Activated T-helper 9 cell treated with anti-CD3 and anti-CD28 coated beads, Interleukin-2, amount 50 U/mL, for 16 hours (primary cell): ENCODE measurements around the gene LCN2.
"Not testable (repeated sequence)": the region's sequence is repeated elsewhere in the genome, so short reads cannot be mapped to it uniquely, and the experiment has no call there.

Source experiments
- DNase-seq: peaks from one replicate; pipeline ENCODE4 v3.0.0-alpha.2; 2020; ENCODE audit warnings: low read depth

Gene LCN2

GRCh38 chr9:128128836-128129590 is 20.2 kb upstream of the LCN2 start:
- DNase-seq = no peak

- DNase-seq = peak; percentile 40
Measured at GRCh38 chr9:128129976-128130590, 19.2 kb upstream of the LCN2 start.

- not testable (repeated sequence) for DNase-seq
Measured at GRCh38 chr9:128130651-128131050, 18.6 kb upstream of the LCN2 start.

GRCh38 chr9:128131346-128131745 is 17.9 kb upstream of the LCN2 start:
- DNase-seq = not testable (repeated sequence)

GRCh38 chr9:128132139-128132538 is 17.1 kb upstream of the LCN2 start:
- not testable (repeated sequence) for DNase-seq

GRCh38 chr9:128135561-128135960 is 13.7 kb upstream of the LCN2 start:
- not testable (repeated sequence) for DNase-seq

GRCh38 chr9:128136816-128137793 is 12.1 kb upstream of the LCN2 start:
- no peak for DNase-seq

- no peak for DNase-seq
Measured at GRCh38 chr9:128138001-128138400, 11.3 kb upstream of the LCN2 start.

GRCh38 chr9:128139621-128140020 is 9.6 kb upstream of the LCN2 start:
- no peak for DNase-seq

- DNase-seq = no peak
Measured at GRCh38 chr9:128141604-128142003, 7.6 kb upstream of the LCN2 start.

GRCh38 chr9:128142061-128142460 is 7.2 kb upstream of the LCN2 start:
- DNase-seq = no peak

GRCh38 chr9:128142596-128142995 is 6.7 kb upstream of the LCN2 start:
- DNase-seq = no peak

- no peak for DNase-seq
Measured at GRCh38 chr9:128143525-128144238, 5.6 kb upstream of the LCN2 start.

GRCh38 chr9:128144239-128145181 is 4.7 kb upstream of the LCN2 start:
- DNase-seq = no peak

GRCh38 chr9:128145536-128145935 is 3.7 kb upstream of the LCN2 start:
- no peak for DNase-seq

GRCh38 chr9:128145951-128146351 is 3.3 kb upstream of the LCN2 start:
- no peak for DNase-seq

GRCh38 chr9:128146591-128147120 is 2.6 kb upstream of the LCN2 start:
- no peak for DNase-seq

- DNase-seq = no peak
Measured at GRCh38 chr9:128148509-128149000, 698 bp upstream of the LCN2 start.

- DNase-seq = no peak
Measured at GRCh38 chr9:128149951-128150593, 819 bp downstream of the LCN2 start.
